K562 (cell line): ENCODE measurements around the gene CHD2. TPM values are rescaled to one million over a fixed set of nuclear protein-coding genes. Genes with fewer than 3 reads are reported as not detected.
"Not testable (repeated sequence)": the region's sequence is repeated elsewhere in the genome, so short reads cannot be mapped to it uniquely, and the experiment has no call there.

Experiments
- ATAC-seq: fragments of 200-7000 bp; cut with Tn5 transposase; 3 replicates; pipeline ENCODE4 v1.9.1; 2020; ENCODE audit warnings: moderate library complexity
- BruUV-seq: library from RNA; stranded (reverse); fragments of 400-500 nt; replicated peaks from 2 replicates; lab custom pipeline; 2021; lab: Mats Ljungman, UMichigan
- CTCF ChIA-PET: fragments of 300-600 bp; formaldehyde crosslinking; extraction: SDS; loops from one replicate; lab custom pipeline; 2021; ENCODE audit warnings: low intra/inter-chr PET ratio; lab: Yijun Ruan, JAX
- POLR2A ChIA-PET: fragments of 300-600, 350-650 bp; sonication (Branson Sonifier 250); formaldehyde crosslinking; extraction: SDS; loops from one replicate; lab custom pipeline; 2021; ENCODE audit warnings: antibody characterized with exemption, inconsistent platforms; lab: Yijun Ruan, JAX
- DNase-seq, 4 experiments: peaks; one replicate each; pipeline versions ENCODE4 v3.0.0 to v3.0.0-alpha.2; 2011 to 2018; ENCODE audit warnings: low spot score in 3 of 4, mixed read lengths in 3 of 4; ENCODE audit errors: extremely low read depth in 1 of 4
- FAIRE-seq: peaks from 2 replicates; lab custom pipeline; 2011; peaks lifted over from hg19 to GRCh38; lab: Jason Lieb, UNC
- H2AFZ ChIP-seq: 2 replicates; pipeline ENCODE4 v1.6.0; 2011; ENCODE audit warnings: low read depth, low read length, control low read depth, inconsistent platforms
- H3K27ac ChIP-seq: fragments of 200-600 bp; 3 replicates; pipeline ENCODE4 v1.8.0; 2011; ENCODE audit warnings: low read depth, mild to moderate bottlenecking, control low read depth, inconsistent platforms, low read length, moderate library complexity, mixed read lengths; ENCODE audit errors: extremely low read depth
- H3K27me3 ChIP-seq, 2 experiments: fragments of 300-600 bp in 1 of 2; 2 replicates in 1 of 2; 3 replicates in 1 of 2; pipeline versions ENCODE4 v1.6.0 to v1.8.0; 2011; ENCODE audit warnings: inconsistent platforms in 2 of 2, low read length in 2 of 2, mild to moderate bottlenecking in 1 of 2, mixed read lengths in 1 of 2, moderate library complexity in 1 of 2; ENCODE audit not compliant: control insufficient read depth in 2 of 2, insufficient read depth in 2 of 2
- H3K36me3 ChIP-seq: fragments of 300-600 bp; 3 replicates; pipeline ENCODE4 v1.8.0; 2011; ENCODE audit warnings: mild to moderate bottlenecking, low read length, inconsistent platforms; ENCODE audit not compliant: control insufficient read depth, insufficient read depth
- H3K4me1 ChIP-seq, 2 experiments: fragments of 200-600 bp in 1 of 2; replicated peaks in 1 of 2; 2 replicates in 1 of 2; 3 replicates in 1 of 2; pipeline versions ENCODE4 v1.5.1 to v1.8.0; 2011; ENCODE audit warnings: inconsistent platforms in 2 of 2, low read length in 2 of 2, mild to moderate bottlenecking in 1 of 2, mixed read lengths in 1 of 2, moderate library complexity in 1 of 2; ENCODE audit not compliant: control insufficient read depth in 2 of 2, insufficient read depth in 2 of 2
- H3K4me2 ChIP-seq: 2 replicates; pipeline ENCODE4 v1.6.1; 2011; ENCODE audit warnings: low read length, control low read depth, inconsistent platforms, mixed read lengths; ENCODE audit not compliant: insufficient read depth
- H3K4me3 ChIP-seq: fragments of 200-600 bp; sonication (generic), shearing (Covaris generic); 2 replicates; pipeline ENCODE4 v1.5.1; 2016; ENCODE audit warnings: control low read depth, inconsistent platforms
- H3K79me2 ChIP-seq: fragments of 200-600 bp; 3 replicates; pipeline ENCODE4 v1.8.0; 2011; ENCODE audit warnings: low read length, inconsistent platforms; ENCODE audit not compliant: control insufficient read depth, insufficient read depth
- H3K9ac ChIP-seq, 2 experiments: 2 replicates each; pipeline versions ENCODE4 v1.6.0 to v1.6.1; 2011; ENCODE audit warnings: low read depth in 2 of 2, low read length in 2 of 2, control low read depth in 1 of 2, inconsistent platforms in 1 of 2, mild to moderate bottlenecking in 1 of 2, mixed read lengths in 1 of 2; ENCODE audit not compliant: insufficient read depth in 1 of 2
- H3K9me1 ChIP-seq: one replicate; pipeline ENCODE4 v1.6.0; 2011; ENCODE audit warnings: inconsistent platforms, mild to moderate bottlenecking, low read length, moderate library complexity; ENCODE audit not compliant: control insufficient read depth, insufficient read depth
- H3K9me3 ChIP-seq: replicated peaks from 2 replicates; pipeline ENCODE4 v1.5.1; 2011; ENCODE audit warnings: low read depth, low read length, inconsistent platforms; ENCODE audit not compliant: control insufficient read depth, insufficient read depth
- H4K20me1 ChIP-seq: replicated peaks from 2 replicates; pipeline ENCODE4 v1.6.1; 2011; ENCODE audit warnings: low read length, inconsistent platforms, mixed read lengths; ENCODE audit not compliant: control insufficient read depth, insufficient read depth
- NR4A1 ChIP-seq, 2 experiments: fragments of 250-450 bp in 1 of 2; fragments of 450-650 bp in 1 of 2; sonication (Bioruptor Pico) in 1 of 2; IDR thresholded peaks; 2 replicates each; pipeline versions ENCODE4 v1.4.0 to v1.6.1; 2016 to 2020; ENCODE audit warnings: mild to moderate bottlenecking in 2 of 2, missing compliant biosample characterization in 1 of 2, missing genetic modification characterization in 1 of 2, moderate library complexity in 1 of 2
- SMAD3 ChIP-seq: fragments of 450-650 bp; formaldehyde crosslinking; conservative IDR thresholded peaks from 2 replicates; pipeline ENCODE4 v1.4.0; 2020; ENCODE audit warnings: mild to moderate bottlenecking
- ZNF224 ChIP-seq: sonication (generic); formaldehyde crosslinking; IDR thresholded peaks from 2 replicates; pipeline ENCODE4 v1.8.0; 2022; ENCODE audit warnings: mild to moderate bottlenecking, missing genetic modification reagents
- ZNF24 ChIP-seq: fragments of 450-650 bp; IDR thresholded peaks from 2 replicates; pipeline ENCODE4 v1.6.1; 2016
- WGBS: fragments of 100-300 bp; shearing (Covaris generic); methylation state at CpG from one replicate; pipeline ENCODE4 v1.1.6; 2016; ENCODE audit warnings: low coverage, mixed read lengths; ENCODE audit not compliant: insufficient coverage; ENCODE audit errors: missing lambda C conversion rate; 5-methylcytosine and 5-hydroxymethylcytosine counted together
- in situ Hi-C: fragments of 300-500 bp; cut with MboI; formaldehyde crosslinking; loops from 4 replicates; pipeline ENCODE4 v1.15.0; 2018; ENCODE audit warnings: inconsistent platforms, mixed read lengths
- intact Hi-C: fragments of 100-400 bp; cut with micrococcal nuclease; formaldehyde crosslinking; loops from 2 replicates; pipeline ENCODE4 v1.14.2; 2022
- polyA plus RNA-seq, 8 experiments: library from polyadenylated mRNA; depleted of rRNA in 4 of 8; stranded (reverse) in 5 of 8; unstranded in 3 of 8; fragments of >200 nt; fragmentation: Nextera tagmentation in 2 of 8; fragmentation: Illumina TruSeq in 1 of 8; extraction: Ambion mirVana in 2 of 8; extraction: Trizol in 1 of 8; gene quantifications; 2 replicates each; pipeline versions ENCODE4 v1.2.1 to v1.2.3, GENCODE V29; 2011 to 2014; ENCODE audit warnings: inconsistent platforms in 1 of 8, missing spikeins in 1 of 8
- total RNA-seq, 7 experiments: library from RNA; depleted of rRNA in 6 of 7; stranded (reverse); fragments of >200 nt in 6 of 7; fragmentation: Illumina TruSeq in 2 of 7; extraction: Trizol in 2 of 7; gene quantifications; 2 replicates each; pipeline versions ENCODE4 v1.2.1 to v1.2.3, GENCODE V29; 2011 to 2021; ENCODE audit warnings: low replicate concordance in 1 of 7
- TF ChIP-seq, protein P1 (sequence below): IDR thresholded peaks from 2 replicates; pipeline ENCODE4 v1.6.1; 2011; ENCODE audit warnings: borderline replicate concordance, low read depth, mild to moderate bottlenecking, moderate library complexity, low read length; ENCODE audit not compliant: insufficient read depth, poor library complexity, severe bottlenecking

CHD2 gene
- total and polyA plus RNA-seq, 9 of the 15 experiments (the other 6 are each of a cell fraction or from before 2014, with no cell fraction given), result 38.9 to 70.8 (median 56.2) TPM

DNA sequence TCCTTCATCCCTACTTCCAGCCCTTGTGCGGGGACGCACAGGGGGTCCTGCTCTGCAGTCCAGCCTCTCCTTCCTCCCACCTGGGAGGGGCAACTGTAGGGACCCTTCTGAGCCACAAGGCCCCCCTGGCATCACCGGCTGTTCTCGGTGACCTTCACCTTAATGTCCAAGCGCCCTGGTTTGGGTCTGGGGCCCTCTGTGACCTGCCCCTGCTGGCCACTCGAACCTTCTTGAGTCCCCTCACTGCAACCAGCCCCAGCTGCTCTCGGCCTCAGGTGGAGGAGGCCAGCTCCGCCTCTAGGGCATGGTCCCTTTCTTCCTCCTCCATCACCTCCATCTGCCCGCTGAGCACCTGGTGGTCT lies 131.0 kb downstream of the CHD2 start:
- Histone ChIP-seq H4K20me1 (peaks cover 14% of the 10 kb centered on the region), H3K4me3 (no peak overlapping the region), H3K4me2 (no peak overlapping the region), H3K27me3 (no peaks in the 10 kb centered on the region), H3K9ac (0 out of 4 replicates have a peak overlapping the region, but pooled peaks of 1 of the 2 experiments have one; percentile 67), H3K36me3 (peaks cover 18% of the 10 kb centered on the region; the same call in 2 of the 3 replicates), H2AFZ (0 out of 2 replicates have a peak overlapping the region, but pooled peaks have one; percentile 45), H3K4me1 (peaks cover 3 to 24% of the 10 kb centered on the region in 2 experiments; a peak in 4 of 5 replicates), H3K9me1 (peaks cover 1% of the 10 kb centered on the region), H3K27ac (no peak overlapping the region), H3K9me3 (no peaks in the 10 kb centered on the region), H3K79me2 (no peaks in the 10 kb centered on the region)
- ChIA-PET CTCF (interaction anchor here (0.8 to 3.3 kb wide), 3 partner anchors 21 to 1293 kb away, joined by 3 to 24 read pairs (median 7); no protein-coding TSS in a partner anchor), POLR2A (interaction anchor here (0.9 kb wide), 1 partner anchor 14 kb away, joined by 3 read pairs; no protein-coding TSS in a partner anchor)
- TF ChIP-seq NR4A1 (CRISPR knock-in tag; IDR thresholded peaks at IDR 0.05) (no peak), NR4A1 (tag; IDR thresholded peaks at IDR 0.05) (no peak), SMAD3 (CRISPR knock-in tag) (no peak), ZNF224 (CRISPR knock-in tag) (0 out of 2 replicates have a peak, but pooled peaks have one; percentile 56), ZNF24 (no peak)
- TF ChIP-seq, protein P1, sequence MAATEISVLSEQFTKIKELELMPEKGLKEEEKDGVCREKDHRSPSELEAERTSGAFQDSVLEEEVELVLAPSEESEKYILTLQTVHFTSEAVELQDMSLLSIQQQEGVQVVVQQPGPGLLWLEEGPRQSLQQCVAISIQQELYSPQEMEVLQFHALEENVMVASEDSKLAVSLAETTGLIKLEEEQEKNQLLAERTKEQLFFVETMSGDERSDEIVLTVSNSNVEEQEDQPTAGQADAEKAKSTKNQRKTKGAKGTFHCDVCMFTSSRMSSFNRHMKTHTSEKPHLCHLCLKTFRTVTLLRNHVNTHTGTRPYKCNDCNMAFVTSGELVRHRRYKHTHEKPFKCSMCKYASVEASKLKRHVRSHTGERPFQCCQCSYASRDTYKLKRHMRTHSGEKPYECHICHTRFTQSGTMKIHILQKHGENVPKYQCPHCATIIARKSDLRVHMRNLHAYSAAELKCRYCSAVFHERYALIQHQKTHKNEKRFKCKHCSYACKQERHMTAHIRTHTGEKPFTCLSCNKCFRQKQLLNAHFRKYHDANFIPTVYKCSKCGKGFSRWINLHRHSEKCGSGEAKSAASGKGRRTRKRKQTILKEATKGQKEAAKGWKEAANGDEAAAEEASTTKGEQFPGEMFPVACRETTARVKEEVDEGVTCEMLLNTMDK, result no peak
- no peak for DNase-seq
- no peak for FAIRE-seq
- in situ Hi-C loops, result loop anchor here (25.0 kb wide), 1 partner anchor 1281 kb away; no protein-coding TSS in a partner anchor
- ATAC-seq, result no peak
- no TSS peak for BruUV-seq
- WGBS, result 6% methylated on average over 7 of the region's 9 CpGs
- intact Hi-C loops, result loop anchor here (2.0 to 10.0 kb wide), 2 partner anchors 236 to 1294 kb away; no protein-coding TSS in a partner anchor

GRCh38 chr15:93031557-93032384 lies 131.6 kb downstream of the CHD2 start:
- CTCF ChIA-PET, result interaction anchor here (0.8 to 3.3 kb wide), 2 partner anchors 20 to 1088 kb away, joined by 3 to 24 read pairs; no protein-coding TSS in a partner anchor
- not testable (repeated sequence) for H2AFZ ChIP-seq

More at GRCh38 chr15:93031557-93032384, 131.6 kb downstream of the CHD2 start:
- peaks cover 8 to 31% of the 10 kb centered on the region in 2 experiments; a peak in 4 of 5 replicates for H3K4me1 ChIP-seq
- POLR2A ChIA-PET, result interaction anchor here (0.6 kb wide), 2 partner anchors 24 to 1088 kb away, joined by 3 read pairs; no protein-coding TSS in a partner anchor
- not testable (repeated sequence) for H3K9me1 ChIP-seq, H3K4me2 ChIP-seq, H3K27me3 ChIP-seq, H4K20me1 ChIP-seq, H3K79me2 ChIP-seq, FAIRE-seq, H3K9me3 ChIP-seq, H3K9ac ChIP-seq, H3K27ac ChIP-seq, ATAC-seq, DNase-seq, BruUV-seq, H3K4me3 ChIP-seq
- H3K36me3 ChIP-seq, result peaks cover 11% of the 10 kb centered on the region; the same call in 2 of the 3 replicates
- intact Hi-C loops (loop anchor here (2.0 to 10.0 kb wide), 2 partner anchors 237 to 1293 kb away; no protein-coding TSS in a partner anchor), in situ Hi-C loops (loop anchor here (25.0 kb wide), 1 partner anchor 1281 kb away; no protein-coding TSS in a partner anchor)
- 41% methylated on average over 29 of the region's 44 CpGs for WGBS
